Left hindlimb (tissue), 1 donor: ENCODE data around the gene IMPG1.

Source experiments
- DNase-seq: peaks from one replicate; pipeline ENCODE4 v3.0.0-alpha.2; 2018

The IMPG1 gene

GRCh38 chr6:75892384-75892783 lies 180.1 kb downstream of the IMPG1 start:
- DNase-seq, result no peak

- DNase-seq, result no peak
These were observed 187.6 kb downstream of the IMPG1 start for GRCh38 chr6:75884822-75885221.

GRCh38 chr6:75882734-75883133 lies 189.7 kb downstream of the IMPG1 start:
- no peak for DNase-seq

GRCh38 chr6:75880305-75880704 lies 192.2 kb downstream of the IMPG1 start:
- no peak for DNase-seq

GRCh38 chr6:75876152-75876551 lies 196.3 kb downstream of the IMPG1 start:
- no peak for DNase-seq

- no peak for DNase-seq
These were observed 198.2 kb downstream of the IMPG1 start for GRCh38 chr6:75874224-75874623.
